Measurements from ENCODE around the gene C16orf96.

C16orf96 gene

GRCh38 chr16:4514606-4515005, 41.5 kb upstream of the C16orf96 start:
- peaks cover 25% of the 10 kb centered on the region for H3K36me3 Mint-ChIP-seq (ENCODE audit: low read depth)
- H3K27ac Mint-ChIP-seq: peak overlapping the region in 2 of 3 experiments; percentile 29 to 37
- H3K9me3 Mint-ChIP-seq: no peaks in the 10 kb centered on the region
- no peak for TF ChIP-seq CTCF (IDR thresholded peaks at IDR 0.05; ENCODE audit: unreplicated experiment in 3 of 3)
- H3K27me3 Mint-ChIP-seq (ENCODE audit: low read depth): no peaks in the 10 kb centered on the region
- no peak overlapping the region for H3K4me3 Mint-ChIP-seq
- H3K4me1 Mint-ChIP-seq: peaks cover 13% of the 10 kb centered on the region

GRCh38 chr16:4515611-4516233, 40.4 kb upstream of the C16orf96 start:
- no peaks in the 10 kb centered on the region for H3K9me3 Mint-ChIP-seq
- peaks cover 13% of the 10 kb centered on the region for H3K4me1 Mint-ChIP-seq
- no peak overlapping the region for H3K4me3 Mint-ChIP-seq
- peaks cover 20% of the 10 kb centered on the region for H3K36me3 Mint-ChIP-seq (ENCODE audit: low read depth)
- peak overlapping the region in 1 of 3 experiments; percentile 37 for H3K27ac Mint-ChIP-seq
- TF ChIP-seq CTCF (IDR thresholded peaks at IDR 0.05; ENCODE audit: unreplicated experiment in 3 of 3): no peak
- H3K27me3 Mint-ChIP-seq (ENCODE audit: low read depth): no peaks in the 10 kb centered on the region

GRCh38 chr16:4517812-4518680, 38.1 kb upstream of the C16orf96 start:
- Mint-ChIP-seq H3K4me3 (no peak overlapping the region), H3K27me3 (ENCODE audit: low read depth) (peaks cover 4% of the 10 kb centered on the region), H3K9me3 (no peaks in the 10 kb centered on the region), H3K27ac (no peak overlapping the region), H3K36me3 (ENCODE audit: low read depth) (peaks cover 7% of the 10 kb centered on the region), H3K4me1 (peaks cover 19% of the 10 kb centered on the region)
- peak; percentile 56 to 70 (median 62) for TF ChIP-seq CTCF (IDR thresholded peaks at IDR 0.05; ENCODE audit: unreplicated experiment in 3 of 3)

- Mint-ChIP-seq H3K4me1 (peaks cover 31% of the 10 kb centered on the region), H3K36me3 (ENCODE audit: low read depth) (peaks cover 11% of the 10 kb centered on the region), H3K27me3 (ENCODE audit: low read depth) (peaks cover 4% of the 10 kb centered on the region), H3K4me3 (no peak overlapping the region), H3K27ac (no peak overlapping the region), H3K9me3 (no peaks in the 10 kb centered on the region)
- TF ChIP-seq CTCF (IDR thresholded peaks at IDR 0.05; ENCODE audit: unreplicated experiment in 3 of 3): no peak
Measured at GRCh38 chr16:4519274-4520058, 36.7 kb upstream of the C16orf96 start.

GRCh38 chr16:4520913-4521312, 35.2 kb upstream of the C16orf96 start:
- peaks cover 7% of the 10 kb centered on the region for H3K36me3 Mint-ChIP-seq (ENCODE audit: low read depth)
- peaks cover 37% of the 10 kb centered on the region for H3K4me1 Mint-ChIP-seq
- H3K9me3 Mint-ChIP-seq: no peaks in the 10 kb centered on the region
- TF ChIP-seq CTCF (IDR thresholded peaks at IDR 0.05; ENCODE audit: unreplicated experiment in 3 of 3): no peak
- no peak overlapping the region for H3K27ac Mint-ChIP-seq
- no peak overlapping the region for H3K4me3 Mint-ChIP-seq
- peaks cover 4% of the 10 kb centered on the region for H3K27me3 Mint-ChIP-seq (ENCODE audit: low read depth)

Measured in nephron (organoid).